T47D (cell line): ENCODE results near the gene CCT2.

ENCODE experiments used
- DNase-seq, 2 experiments: peaks; one replicate each; pipeline versions ENCODE4 v3.0.0 to v3.0.0-alpha.2; 2011 to 2012; ENCODE audit warnings: low read depth in 1 of 2, low spot score in 1 of 2
- JUND ChIP-seq: IDR thresholded peaks from 2 replicates; pipeline ENCODE4 v1.6.1; 2012; ENCODE audit warnings: low read depth
- in situ Hi-C: cut with HindIII; loops from 2 replicates; pipeline ENCODE4 v1.10.0; 2016; ENCODE audit warnings: low sequenced_read_pairs, low pct_unique_long_range_greater_than_20kb

CCT2 gene

GRCh38 chr12:69569236-69569635 is 16.0 kb upstream of the CCT2 start:
- in situ Hi-C loops, result no loop called here
- no peak for TF ChIP-seq JUND
- no peak for DNase-seq

- no peak for DNase-seq
- no peak for TF ChIP-seq JUND
- in situ Hi-C loops, result no loop called here
Observed at GRCh38 chr12:69570000-69570516, 15.2 kb upstream of the CCT2 start.

GRCh38 chr12:69570545-69571399 is 14.5 kb upstream of the CCT2 start:
- no peak for TF ChIP-seq JUND
- DNase-seq, result peak; percentile 33 to 81
- in situ Hi-C loops, result no loop called here

GRCh38 chr12:69575346-69575745 is 9.9 kb upstream of the CCT2 start:
- TF ChIP-seq JUND, result no peak
- DNase-seq, result no peak
- in situ Hi-C loops, result no loop called here

- no peak for DNase-seq
- in situ Hi-C loops, result no loop called here
- no peak for TF ChIP-seq JUND
Observed at GRCh38 chr12:69578283-69578682, 7.0 kb upstream of the CCT2 start.

- TF ChIP-seq JUND, result no peak
- in situ Hi-C loops, result no loop called here
- no peak for DNase-seq
Observed at GRCh38 chr12:69579029-69579428, 6.2 kb upstream of the CCT2 start.

GRCh38 chr12:69580074-69580473 is 5.2 kb upstream of the CCT2 start:
- DNase-seq, result peak in 1 of 2 experiments; percentile 6

GRCh38 chr12:69583203-69583602 is 2.1 kb upstream of the CCT2 start:
- in situ Hi-C loops, result no loop called here
- peak in 1 of 2 experiments; percentile 64 for DNase-seq
- no peak for TF ChIP-seq JUND

More at GRCh38 chr12:69580074-69580473, 5.2 kb upstream of the CCT2 start:
- TF ChIP-seq JUND, result 0 out of 2 replicates have a peak, but pooled peaks have one; percentile 6
- in situ Hi-C loops, result no loop called here

- DNase-seq, result no peak
- in situ Hi-C loops, result no loop called here
- TF ChIP-seq JUND, result no peak
Observed at GRCh38 chr12:69588527-69588926, 3.3 kb downstream of the CCT2 start.

- DNase-seq, result no peak
- in situ Hi-C loops, result no loop called here
- no peak for TF ChIP-seq JUND
Observed at GRCh38 chr12:69589082-69589481, 3.8 kb downstream of the CCT2 start.

GRCh38 chr12:69595689-69596088 is 10.4 kb downstream of the CCT2 start:
- no peak for TF ChIP-seq JUND
- in situ Hi-C loops, result no loop called here
- peak in 1 of 2 experiments; percentile 58 for DNase-seq

GRCh38 chr12:69598174-69598753 is 13.0 kb downstream of the CCT2 start:
- in situ Hi-C loops, result no loop called here
- TF ChIP-seq JUND, result no peak
- no peak for DNase-seq

GRCh38 chr12:69600804-69601203 is 15.5 kb downstream of the CCT2 start:
- in situ Hi-C loops, result no loop called here

More at GRCh38 chr12:69600804-69601203, 15.5 kb downstream of the CCT2 start:
- TF ChIP-seq JUND, result no peak
- DNase-seq, result no peak
